Aorta (tissue), 5 donors: ENCODE data around the gene HSD17B3. TPM values are rescaled to one million over a fixed set of nuclear protein-coding genes. Genes with fewer than 3 reads are reported as not detected.

ENCODE experiments used
- ATAC-seq: fragments of 200-7000 bp; cut with Tn5 transposase; one replicate; pipeline ENCODE4 v1.9.1; 2022; ENCODE audit warnings: moderate library complexity; ENCODE audit not compliant: low FRiP score
- DNase-seq, 2 donors: peaks; one replicate each; pipeline ENCODE4 v3.0.0-alpha.2; 2020
- H3K27ac ChIP-seq, 2 donors: one replicate each; pipeline ENCODE4 v1.5.1; 2013; ENCODE audit warnings: low read length in 2 of 2, mild to moderate bottlenecking in 2 of 2, moderate library complexity in 2 of 2, control low read depth in 1 of 2, inconsistent platforms in 1 of 2, low read depth in 1 of 2
- H3K27me3 ChIP-seq, 2 donors: one replicate each; pipeline ENCODE4 v1.6.1; 2013; ENCODE audit warnings: control low read depth in 1 of 2, low read length in 1 of 2, mild to moderate bottlenecking in 1 of 2, moderate library complexity in 1 of 2; ENCODE audit not compliant: insufficient read depth in 2 of 2, control insufficient read depth in 1 of 2
- H3K36me3 ChIP-seq, 2 donors: one replicate each; pipeline ENCODE4 v1.6.1; 2013; ENCODE audit warnings: control low read depth in 1 of 2, low read length in 1 of 2, mild to moderate bottlenecking in 1 of 2; ENCODE audit not compliant: insufficient read depth in 2 of 2, control insufficient read depth in 1 of 2
- H3K4me1 ChIP-seq, 2 donors: one replicate each; pipeline ENCODE4 v1.6.1; 2013; ENCODE audit warnings: low read length in 2 of 2, control low read depth in 1 of 2, mild to moderate bottlenecking in 1 of 2, moderate library complexity in 1 of 2; ENCODE audit not compliant: insufficient read depth in 2 of 2, control insufficient read depth in 1 of 2
- H3K4me3 ChIP-seq, 2 donors: one replicate each; pipeline ENCODE4 v1.5.1; 2013; ENCODE audit warnings: low read length in 2 of 2, control low read depth in 1 of 2, mild to moderate bottlenecking in 1 of 2
- H3K9me3 ChIP-seq: one replicate; pipeline ENCODE4 v1.6.1; 2013; ENCODE audit warnings: mild to moderate bottlenecking, low read length; ENCODE audit not compliant: control insufficient read depth
- WGBS, 2 donors: extraction: QIAGEN DNeasy Blood & Tissue Kit; methylation state at CpG; one replicate each; pipeline ENCODE4 v1.1.7; 2013; 5-methylcytosine and 5-hydroxymethylcytosine counted together
- intact Hi-C, 2 donors: fragments of 100-400 bp; cut with DNase I; formaldehyde crosslinking; loops; one replicate each; pipeline versions ENCODE4 v1.14.2 to v1.15.0; 2022
- polyA plus RNA-seq, 2 donors: library from polyadenylated mRNA; stranded (reverse); fragments of 200-250 nt; gene quantifications; one replicate each; pipeline ENCODE4 v1.2.3, GENCODE V29; 2013
- total RNA-seq, 2 donors: library from RNA; stranded (reverse); fragmentation: NEBNext Ultra II Directional; extraction: Animal tissue kit (Norgen Biotek cat#: 25700); gene quantifications; one replicate each; pipeline ENCODE4 v1.2.1, GENCODE V29; 2021
- donor health status: healthy with polysubstance abuse.
- donor health status: Bipolar disorder and iron deficiency.
- donor health status: DM: no; HTN: no; CAD: no.
- donor health status: DM: no; HTN: no; CAD: no.
- donor health status: DM: yes; HTN: yes; CAD: no.

HSD17B3 gene
- total and polyA plus RNA-seq, 4 donors = 2.2 to 17.7 (median 2.6) TPM; not detected in 1

- Histone ChIP-seq H3K4me1 (no peaks in the 10 kb centered on the region), H3K36me3 (no peaks in the 10 kb centered on the region), H3K27me3 (no peaks in the 10 kb centered on the region), H3K9me3 (peaks cover 3% of the 10 kb centered on the region), H3K27ac (no peak overlapping the region), H3K4me3 (no peak overlapping the region)
- ATAC-seq = peak; percentile 49
- intact Hi-C loops = loop anchor here (2.0 to 10.0 kb wide), 3 partner anchors 490 to 952 kb away; no protein-coding TSS in a partner anchor
- no peak for DNase-seq
- WGBS, 2 donors = 15 to 18% methylated on average over 11 of the region's 11 CpGs
Measured at GRCh38 chr9:96217294-96217707, 84.7 kb downstream of the HSD17B3 start.

DNA sequence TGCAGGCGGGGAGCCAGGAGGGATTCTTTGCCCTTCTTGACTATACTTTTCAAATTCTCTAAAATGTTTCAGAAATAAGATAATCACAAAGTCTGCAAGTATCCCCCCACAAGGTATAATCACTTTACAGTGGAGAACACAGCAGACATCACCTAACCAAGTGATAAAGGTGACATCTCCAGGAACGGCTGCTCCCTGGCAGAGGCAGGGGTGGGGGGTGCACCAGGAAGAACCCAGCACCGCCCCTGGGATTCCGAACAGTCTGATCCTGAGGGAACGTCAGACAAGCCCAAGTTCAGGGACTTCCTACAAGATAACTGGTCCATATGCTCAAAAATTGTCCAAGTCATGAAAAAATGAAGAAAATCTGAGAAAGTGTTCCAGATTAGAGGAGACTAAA is 85.4 kb downstream of the HSD17B3 start:
- DNase-seq (no peak), ATAC-seq (no peak)
- H3K4me1 ChIP-seq = no peaks in the 10 kb centered on the region
- H3K9me3 ChIP-seq = peaks cover 3% of the 10 kb centered on the region
- WGBS, 2 donors = 83 to 92% methylated on average over 5 of the region's 5 CpGs
- H3K27ac ChIP-seq = no peak overlapping the region
- no peaks in the 10 kb centered on the region for H3K36me3 ChIP-seq
- intact Hi-C loops = loop anchor here (2.0 to 10.0 kb wide), 3 partner anchors 489 to 952 kb away; no protein-coding TSS in a partner anchor
- no peak overlapping the region for H3K4me3 ChIP-seq
- H3K27me3 ChIP-seq = no peaks in the 10 kb centered on the region

DNA sequence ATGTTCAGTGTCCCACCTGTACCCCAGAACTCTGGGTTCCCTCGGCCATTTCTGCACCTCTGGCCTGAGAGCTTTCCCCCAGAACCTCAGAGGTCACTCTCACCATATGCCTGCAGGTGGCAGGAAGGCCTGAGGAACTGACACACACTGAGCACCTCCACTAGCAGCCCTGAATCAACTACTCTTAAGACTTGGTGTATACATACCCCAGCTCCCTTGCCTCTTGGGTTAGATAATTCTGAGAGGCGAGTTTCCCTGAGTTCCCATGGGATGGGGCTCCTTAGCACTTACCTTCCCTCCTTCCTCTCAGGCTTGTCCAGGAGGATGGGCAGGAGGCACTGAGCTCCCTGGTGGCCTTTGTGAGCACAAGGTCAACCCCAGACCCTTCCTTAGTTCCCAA is 86.1 kb downstream of the HSD17B3 start:
- Histone ChIP-seq H3K4me3 (no peak overlapping the region), H3K4me1 (no peaks in the 10 kb centered on the region), H3K9me3 (peaks cover 3% of the 10 kb centered on the region), H3K27ac (no peak overlapping the region), H3K36me3 (no peaks in the 10 kb centered on the region), H3K27me3 (no peaks in the 10 kb centered on the region)
- 96 to 98% methylated on average over 2 of the region's 2 CpGs for WGBS, 2 donors
- ATAC-seq = no peak
- no peak for DNase-seq
- intact Hi-C loops = loop anchor here (2.0 to 10.0 kb wide), 3 partner anchors 489 to 951 kb away; no protein-coding TSS in a partner anchor

DNA sequence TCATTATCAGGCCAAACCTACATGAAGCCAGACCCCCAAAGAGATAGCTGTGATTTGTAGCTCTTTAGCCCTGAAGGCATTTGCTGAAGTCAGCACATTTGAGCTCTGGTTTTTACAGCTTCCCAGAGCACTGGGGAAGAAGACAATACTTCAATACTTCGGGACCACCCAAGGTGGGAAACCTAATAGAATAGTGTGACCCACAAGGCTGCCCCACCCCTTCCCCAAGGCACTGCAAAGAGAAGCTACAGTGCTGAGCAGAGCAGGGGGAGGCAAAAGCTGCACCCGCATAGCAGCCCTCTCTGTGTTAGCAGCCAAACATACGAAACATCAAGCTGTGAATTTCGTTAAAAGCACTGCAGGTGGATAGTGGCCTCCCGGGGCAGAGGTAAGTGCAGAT is 87.3 kb downstream of the HSD17B3 start:
- intact Hi-C loops = loop anchor here (5.0 to 10.0 kb wide), 2 partner anchors 487 to 950 kb away; no protein-coding TSS in a partner anchor
- H3K27ac ChIP-seq = no peak overlapping the region
- no peak overlapping the region for H3K4me3 ChIP-seq
- no peaks in the 10 kb centered on the region for H3K27me3 ChIP-seq
- ATAC-seq (no peak), DNase-seq (no peak)
- no peaks in the 10 kb centered on the region for H3K36me3 ChIP-seq
- peaks cover 3% of the 10 kb centered on the region for H3K9me3 ChIP-seq
- 66 to 80% methylated on average over 5 of the region's 5 CpGs for WGBS, 2 donors
- no peaks in the 10 kb centered on the region for H3K4me1 ChIP-seq

GRCh38 chr9:96209407-96210271 is 92.3 kb downstream of the HSD17B3 start:
- H3K4me3 ChIP-seq = no peak overlapping the region
- no peaks in the 10 kb centered on the region for H3K9me3 ChIP-seq
- no peak for DNase-seq
- WGBS, 2 donors = 91 to 92% methylated on average over 7 of the region's 7 CpGs
- H3K4me1 ChIP-seq = no peaks in the 10 kb centered on the region
- H3K36me3 ChIP-seq = no peaks in the 10 kb centered on the region
- H3K27me3 ChIP-seq = no peaks in the 10 kb centered on the region
- ATAC-seq = no peak
- intact Hi-C loops = loop anchor here in 1 of 2 donors (10.0 kb wide), 1 partner anchor 945 kb away; no protein-coding TSS in a partner anchor
- no peak overlapping the region for H3K27ac ChIP-seq

GRCh38 chr9:96206156-96206751 is 95.7 kb downstream of the HSD17B3 start:
- ATAC-seq = no peak
- no peaks in the 10 kb centered on the region for H3K4me1 ChIP-seq
- no peaks in the 10 kb centered on the region for H3K9me3 ChIP-seq
- no peaks in the 10 kb centered on the region for H3K27me3 ChIP-seq
- H3K4me3 ChIP-seq = no peak overlapping the region
- no peak for DNase-seq
- no peak overlapping the region for H3K27ac ChIP-seq
- intact Hi-C loops = no loop called here
- WGBS, 2 donors = 90 to 94% methylated on average over 11 of the region's 11 CpGs
- no peaks in the 10 kb centered on the region for H3K36me3 ChIP-seq

- no peaks in the 10 kb centered on the region for H3K4me1 ChIP-seq
- no peak overlapping the region for H3K27ac ChIP-seq
- DNase-seq = no peak
- ATAC-seq = no peak
- H3K4me3 ChIP-seq = no peak overlapping the region
- no peaks in the 10 kb centered on the region for H3K36me3 ChIP-seq
- H3K9me3 ChIP-seq = no peaks in the 10 kb centered on the region
- H3K27me3 ChIP-seq = no peaks in the 10 kb centered on the region
- intact Hi-C loops = no loop called here
- 96 to 99% methylated on average over 2 of the region's 2 CpGs for WGBS, 2 donors
Measured at GRCh38 chr9:96204853-96205252, 97.1 kb downstream of the HSD17B3 start.

GRCh38 chr9:96203867-96204501 is 98.0 kb downstream of the HSD17B3 start:
- H3K4me3 ChIP-seq = no peak overlapping the region
- no peak overlapping the region for H3K27ac ChIP-seq
- no peak for DNase-seq
- H3K4me1 ChIP-seq = no peaks in the 10 kb centered on the region
- H3K27me3 ChIP-seq = no peaks in the 10 kb centered on the region
- WGBS, 2 donors = 38 to 61% methylated on average over 18 of the region's 18 CpGs
- H3K36me3 ChIP-seq = no peaks in the 10 kb centered on the region
- no peak for ATAC-seq
- intact Hi-C loops = no loop called here
- no peaks in the 10 kb centered on the region for H3K9me3 ChIP-seq
